ENCODE data around the gene SLC45A1. TPM values are rescaled to one million over a fixed set of nuclear protein-coding genes. Genes with fewer than 3 reads are reported as not detected.

SLC45A1 gene
- total RNA-seq, 2 experiments from 2014 or later: 0.52 to 0.74 TPM

GRCh38 chr1:8343464-8344001 lies 25.6 kb downstream of the SLC45A1 start:
- no peaks in the 10 kb centered on the region for H3K36me3 Mint-ChIP-seq (ENCODE audit: low read depth)
- intact Hi-C loops (cut with micrococcal nuclease): no loop called here
- H3K27ac Mint-ChIP-seq: no peak overlapping the region
- DNase-seq: no peak
- no peaks in the 10 kb centered on the region for H3K4me1 Mint-ChIP-seq (ENCODE audit: low read depth)
- no peaks in the 10 kb centered on the region for H3K9me3 Mint-ChIP-seq
- CTCF ChIA-PET: interaction anchor here (0.6 kb wide), 1 partner anchor 302 kb away, joined by 3 read pairs; no protein-coding TSS in a partner anchor
- H3K4me3 Mint-ChIP-seq: no peak overlapping the region
- H3K27me3 Mint-ChIP-seq (ENCODE audit: low read depth): no peaks in the 10 kb centered on the region

GRCh38 chr1:8344893-8345507 lies 27.1 kb downstream of the SLC45A1 start:
- Mint-ChIP-seq H3K4me1 (ENCODE audit: low read depth) (peaks cover 4% of the 10 kb centered on the region), H3K27ac (no peak overlapping the region), H3K27me3 (ENCODE audit: low read depth) (no peaks in the 10 kb centered on the region), H3K36me3 (ENCODE audit: low read depth) (no peaks in the 10 kb centered on the region), H3K9me3 (no peaks in the 10 kb centered on the region), H3K4me3 (no peak overlapping the region)
- intact Hi-C loops (cut with micrococcal nuclease): no loop called here
- CTCF ChIA-PET: interaction anchor here (0.7 kb wide), 1 partner anchor 26 kb away, joined by 3 read pairs; no protein-coding TSS in a partner anchor
- DNase-seq: no peak

DNA sequence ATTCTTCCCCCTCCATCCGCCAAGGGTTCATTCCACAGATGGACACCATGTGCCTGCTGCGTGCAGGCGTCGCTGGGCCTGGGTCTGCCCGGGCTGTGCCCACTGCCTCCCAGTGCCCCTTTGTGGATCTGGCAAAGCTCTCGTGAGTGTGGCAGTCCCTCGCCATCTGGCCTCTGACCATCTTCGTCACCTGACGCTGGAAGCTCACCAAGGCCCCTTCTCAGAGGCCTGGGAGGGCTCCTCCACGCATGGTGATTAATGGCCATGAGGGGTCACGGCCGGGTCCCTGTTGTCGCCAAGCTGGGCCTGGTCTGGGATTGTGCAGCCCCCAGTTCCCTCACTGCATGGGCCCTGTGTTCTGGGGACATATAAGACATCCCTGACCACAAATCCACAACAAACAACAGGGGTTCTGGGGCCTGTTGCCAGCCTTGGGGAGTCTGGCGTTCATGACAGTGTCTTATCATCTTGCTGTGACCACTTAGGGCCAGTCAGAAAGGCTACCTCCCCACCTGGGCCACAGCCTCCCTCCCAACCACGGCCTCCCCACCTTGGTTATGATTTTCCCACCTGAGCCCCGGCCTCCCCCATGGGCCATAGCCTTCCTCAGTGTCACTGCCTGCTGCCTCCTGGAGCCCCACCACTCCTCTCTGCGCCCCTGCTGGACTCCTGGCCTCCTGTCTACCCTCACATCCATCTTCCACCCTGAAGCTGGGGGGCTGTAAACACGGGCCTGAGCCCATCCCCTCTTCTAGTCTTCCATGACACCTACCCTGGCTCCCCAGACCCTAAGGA lies 27.9 kb downstream of the SLC45A1 start:
- H3K27me3 Mint-ChIP-seq (ENCODE audit: low read depth): no peaks in the 10 kb centered on the region
- no peak overlapping the region for H3K4me3 Mint-ChIP-seq
- no peaks in the 10 kb centered on the region for H3K36me3 Mint-ChIP-seq (ENCODE audit: low read depth)
- no peaks in the 10 kb centered on the region for H3K9me3 Mint-ChIP-seq
- H3K4me1 Mint-ChIP-seq (ENCODE audit: low read depth): peaks cover 4% of the 10 kb centered on the region
- no peak overlapping the region for H3K27ac Mint-ChIP-seq
- intact Hi-C loops (cut with micrococcal nuclease): no loop called here
- DNase-seq: no peak
- CTCF ChIA-PET: interaction anchor here (2.2 kb wide), 1 partner anchor 331 kb away, joined by 13 read pairs; no protein-coding TSS in a partner anchor

- Mint-ChIP-seq H3K27ac (no peak overlapping the region), H3K4me3 (no peak overlapping the region), H3K27me3 (ENCODE audit: low read depth) (no peaks in the 10 kb centered on the region), H3K9me3 (no peaks in the 10 kb centered on the region), H3K36me3 (ENCODE audit: low read depth) (no peaks in the 10 kb centered on the region), H3K4me1 (ENCODE audit: low read depth) (peaks cover 4% of the 10 kb centered on the region)
- CTCF ChIA-PET: interaction anchor here (0.5 to 2.2 kb wide), 4 partner anchors 33 to 333 kb away, joined by 3 to 13 read pairs (median 4); no protein-coding TSS in a partner anchor
- no peak for DNase-seq
- intact Hi-C loops (cut with micrococcal nuclease): no loop called here
These were observed 29.7 kb downstream of the SLC45A1 start for GRCh38 chr1:8347635-8348034.

- peaks cover 4% of the 10 kb centered on the region for H3K4me1 Mint-ChIP-seq (ENCODE audit: low read depth)
- no peak overlapping the region for H3K27ac Mint-ChIP-seq
- no peaks in the 10 kb centered on the region for H3K27me3 Mint-ChIP-seq (ENCODE audit: low read depth)
- H3K4me3 Mint-ChIP-seq: no peak overlapping the region
- intact Hi-C loops (cut with micrococcal nuclease): no loop called here
- H3K36me3 Mint-ChIP-seq (ENCODE audit: low read depth): peaks cover 2% of the 10 kb centered on the region
- CTCF ChIA-PET: interaction anchor here (0.6 to 4.4 kb wide), 7 partner anchors 29 to 334 kb away, joined by 3 to 40 read pairs (median 4); no protein-coding TSS in a partner anchor
- DNase-seq: no peak
- no peaks in the 10 kb centered on the region for H3K9me3 Mint-ChIP-seq
These were observed 30.3 kb downstream of the SLC45A1 start for GRCh38 chr1:8348047-8348776.

DNA sequence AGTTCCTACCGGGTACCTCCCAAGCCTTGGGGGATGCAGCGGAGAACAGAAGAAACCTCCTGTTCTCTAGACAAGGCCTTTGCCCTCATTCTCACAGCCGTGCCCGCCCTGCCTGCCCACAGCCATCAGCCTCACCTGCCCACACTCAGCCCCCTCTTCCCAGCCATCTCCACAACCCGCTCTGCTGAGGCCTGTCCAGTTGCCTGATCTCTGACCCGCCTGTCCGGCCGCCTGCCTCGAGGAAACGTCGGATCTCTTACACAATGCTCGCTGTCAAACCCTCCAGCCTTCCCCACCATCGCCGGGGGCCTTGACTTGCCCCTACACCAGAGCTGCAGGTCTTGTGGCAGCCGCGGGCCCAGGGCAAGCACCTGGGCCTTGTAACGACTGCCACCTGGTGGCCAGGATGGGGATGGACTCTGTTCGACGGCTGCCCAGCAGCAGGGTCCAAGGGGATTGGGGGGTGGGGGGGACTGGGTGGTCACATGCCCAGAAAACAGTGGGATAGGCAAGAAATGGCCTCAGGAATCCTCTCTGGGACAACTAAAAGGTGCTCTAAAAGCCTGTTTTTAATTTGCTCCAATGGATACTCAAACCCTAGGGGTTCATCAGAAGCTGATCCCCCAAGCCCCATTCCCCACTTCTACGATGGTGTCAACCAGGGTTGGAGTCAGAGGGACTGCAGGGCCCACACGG lies 31.0 kb downstream of the SLC45A1 start:
- Mint-ChIP-seq H3K4me1 (ENCODE audit: low read depth) (peaks cover 4% of the 10 kb centered on the region), H3K4me3 (no peak overlapping the region), H3K27me3 (ENCODE audit: low read depth) (no peaks in the 10 kb centered on the region), H3K36me3 (ENCODE audit: low read depth) (peaks cover 2% of the 10 kb centered on the region), H3K27ac (no peak overlapping the region), H3K9me3 (no peaks in the 10 kb centered on the region)
- DNase-seq: peak; percentile 75
- CTCF ChIA-PET: interaction anchor here (0.6 to 4.4 kb wide), 12 partner anchors 9 to 335 kb away, joined by 3 to 40 read pairs (median 4); partner anchors contain the start of gene SLC45A1
- intact Hi-C loops (cut with micrococcal nuclease): loop anchor here (1.0 kb wide), 3 partner anchors 318 to 367 kb away; no protein-coding TSS in a partner anchor

DNA sequence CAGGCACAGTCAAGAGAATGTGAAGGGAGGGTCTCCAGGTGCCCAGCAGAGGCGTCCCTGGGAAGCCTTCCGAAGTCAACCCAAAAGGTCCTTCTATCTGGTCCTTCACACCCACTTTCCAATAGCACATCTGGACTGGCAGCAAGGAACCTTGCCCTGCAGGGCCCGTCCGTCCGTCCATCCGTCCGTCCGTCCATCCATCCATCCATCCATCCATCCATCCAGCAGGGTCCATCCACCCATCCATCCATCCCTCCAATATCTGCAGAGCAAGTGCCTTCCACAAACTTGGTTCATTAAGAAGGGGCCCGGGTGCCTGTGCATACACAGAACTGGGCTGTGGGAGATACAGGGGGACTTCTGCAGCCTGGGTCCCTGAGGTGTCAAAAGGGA lies 31.6 kb downstream of the SLC45A1 start:
- no peaks in the 10 kb centered on the region for H3K9me3 Mint-ChIP-seq
- no peak overlapping the region for H3K4me3 Mint-ChIP-seq
- intact Hi-C loops (cut with micrococcal nuclease): loop anchor here (1.0 kb wide), 3 partner anchors 318 to 367 kb away; no protein-coding TSS in a partner anchor
- no peaks in the 10 kb centered on the region for H3K27me3 Mint-ChIP-seq (ENCODE audit: low read depth)
- H3K36me3 Mint-ChIP-seq (ENCODE audit: low read depth): peaks cover 2% of the 10 kb centered on the region
- H3K27ac Mint-ChIP-seq: no peak overlapping the region
- no peak for DNase-seq
- CTCF ChIA-PET: interaction anchor here (0.6 to 4.4 kb wide), 10 partner anchors 8 to 365 kb away, joined by 3 to 40 read pairs (median 4); partner anchors contain the start of gene SLC45A1
- peaks cover 4% of the 10 kb centered on the region for H3K4me1 Mint-ChIP-seq (ENCODE audit: low read depth)

- H3K9me3 Mint-ChIP-seq: no peaks in the 10 kb centered on the region
- peaks cover 4% of the 10 kb centered on the region for H3K4me1 Mint-ChIP-seq (ENCODE audit: low read depth)
- peaks cover 2% of the 10 kb centered on the region for H3K36me3 Mint-ChIP-seq (ENCODE audit: low read depth)
- no peak overlapping the region for H3K4me3 Mint-ChIP-seq
- CTCF ChIA-PET: interaction anchor here (0.6 to 4.4 kb wide), 8 partner anchors 7 to 366 kb away, joined by 3 to 40 read pairs (median 4); partner anchors contain the start of gene SLC45A1
- H3K27ac Mint-ChIP-seq: no peak overlapping the region
- no peaks in the 10 kb centered on the region for H3K27me3 Mint-ChIP-seq (ENCODE audit: low read depth)
- no peak for DNase-seq
- intact Hi-C loops (cut with micrococcal nuclease): loop anchor here (1.0 kb wide), 3 partner anchors 319 to 368 kb away; no protein-coding TSS in a partner anchor
These were observed 32.0 kb downstream of the SLC45A1 start for GRCh38 chr1:8349961-8350360.

GRCh38 chr1:8350914-8351684 lies 33.2 kb downstream of the SLC45A1 start:
- no peaks in the 10 kb centered on the region for H3K27me3 Mint-ChIP-seq (ENCODE audit: low read depth)
- DNase-seq: no peak
- H3K9me3 Mint-ChIP-seq: no peaks in the 10 kb centered on the region
- H3K27ac Mint-ChIP-seq: no peak overlapping the region
- intact Hi-C loops (cut with micrococcal nuclease): no loop called here
- CTCF ChIA-PET: interaction anchor here (0.5 to 4.4 kb wide), 9 partner anchors 17 to 337 kb away, joined by 3 to 40 read pairs (median 3); no protein-coding TSS in a partner anchor
- H3K4me1 Mint-ChIP-seq (ENCODE audit: low read depth): peaks cover 4% of the 10 kb centered on the region
- H3K4me3 Mint-ChIP-seq: no peak overlapping the region
- peaks cover 5% of the 10 kb centered on the region for H3K36me3 Mint-ChIP-seq (ENCODE audit: low read depth)

GRCh38 chr1:8351693-8352470 lies 34.0 kb downstream of the SLC45A1 start:
- CTCF ChIA-PET: interaction anchor here (1.0 to 4.4 kb wide), 4 partner anchors 19 to 374 kb away, joined by 4 to 40 read pairs (median 4); no protein-coding TSS in a partner anchor
- no peaks in the 10 kb centered on the region for H3K9me3 Mint-ChIP-seq
- H3K36me3 Mint-ChIP-seq (ENCODE audit: low read depth): peaks cover 5% of the 10 kb centered on the region
- peak overlapping the region; percentile 35 for H3K27ac Mint-ChIP-seq
- intact Hi-C loops (cut with micrococcal nuclease): no loop called here
- peak; percentile 18 for DNase-seq
- no peak overlapping the region for H3K4me3 Mint-ChIP-seq
- H3K27me3 Mint-ChIP-seq (ENCODE audit: low read depth): no peaks in the 10 kb centered on the region
- H3K4me1 Mint-ChIP-seq (ENCODE audit: low read depth): peaks cover 4% of the 10 kb centered on the region
